HepG2 (cell line): ENCODE data around the gene PPP1R7. TPM values are rescaled to one million over a fixed set of nuclear protein-coding genes. Genes with fewer than 3 reads are reported as not detected.

Source experiments
- ATF2 ChIP-seq: sonication (generic); formaldehyde crosslinking; IDR thresholded peaks from 2 replicates; pipeline ENCODE4 v1.4.0; 2020; ENCODE audit warnings: missing genetic modification reagents
- BCL6 ChIP-seq: IDR thresholded peaks from 2 replicates; pipeline ENCODE4 v1.6.1; 2016; ENCODE audit warnings: missing genetic modification reagents, missing compliant biosample characterization
- CBFB ChIP-seq: sonication (generic); formaldehyde crosslinking; IDR thresholded peaks from 2 replicates; pipeline ENCODE4 v1.4.0; 2020; ENCODE audit warnings: missing genetic modification reagents
- IRX3 ChIP-seq: sonication (generic); formaldehyde crosslinking; IDR thresholded peaks from 2 replicates; pipeline ENCODE4 v1.8.1; 2023; ENCODE audit warnings: mild to moderate bottlenecking, low read depth, missing genetic modification reagents, borderline replicate concordance
- KLF6 ChIP-seq: IDR thresholded peaks from 2 replicates; pipeline ENCODE4 v1.8.0; 2016; ENCODE audit warnings: missing biosample characterization, missing genetic modification reagents
- NCOA2 ChIP-seq: sonication (generic); formaldehyde crosslinking; IDR thresholded peaks from 2 replicates; pipeline ENCODE4 v1.8.0; 2022; ENCODE audit warnings: inconsistent platforms
- NFIC ChIP-seq: IDR thresholded peaks from 2 replicates; pipeline ENCODE4 v1.6.1; 2012; ENCODE audit warnings: mild to moderate bottlenecking, low read length, inconsistent platforms
- NR1H2 ChIP-seq: sonication (generic); formaldehyde crosslinking; IDR thresholded peaks from 2 replicates; pipeline ENCODE4 v1.8.1; 2022; ENCODE audit warnings: low read depth, missing genetic modification reagents, borderline replicate concordance
- POLR2A ChIP-seq, 2 experiments: IDR thresholded peaks; 2 replicates each; pipeline ENCODE4 v1.6.1; 2011; ENCODE audit warnings: low read depth in 2 of 2, low read length in 2 of 2, mild to moderate bottlenecking in 1 of 2, moderate library complexity in 1 of 2; ENCODE audit not compliant: insufficient read depth in 1 of 2
- RAD51 ChIP-seq: fragments of 450-650 bp; IDR thresholded peaks from 2 replicates; pipeline ENCODE4 v1.6.1; 2016; ENCODE audit warnings: borderline replicate concordance
- REL ChIP-seq: sonication (generic); formaldehyde crosslinking; conservative IDR thresholded peaks from 2 replicates; pipeline ENCODE4 v1.8.0; 2022; ENCODE audit warnings: mild to moderate bottlenecking, missing genetic modification reagents, moderate library complexity
- RORA ChIP-seq: sonication (generic); formaldehyde crosslinking; IDR thresholded peaks from 2 replicates; pipeline ENCODE4 v1.5.0; 2020; ENCODE audit warnings: mild to moderate bottlenecking, missing genetic modification reagents, moderate library complexity
- SNAPC2 ChIP-seq: sonication (generic); formaldehyde crosslinking; IDR thresholded peaks from 2 replicates; pipeline ENCODE4 v1.8.1; 2022; ENCODE audit warnings: mild to moderate bottlenecking, missing genetic modification reagents
- SNRNP70 ChIP-seq: fragments of 200-400 bp; formaldehyde crosslinking; IDR thresholded peaks from 2 replicates; pipeline ENCODE4 v1.6.1; 2017; ENCODE audit warnings: mild to moderate bottlenecking, low read depth, low read length, moderate library complexity
- TIGD3 ChIP-seq: sonication (generic); formaldehyde crosslinking; IDR thresholded peaks from 2 replicates; pipeline ENCODE4 v1.5.1; 2020; ENCODE audit warnings: mild to moderate bottlenecking, missing genetic modification reagents, borderline replicate concordance
- U2AF2 ChIP-seq: fragments of 200-400 bp; formaldehyde crosslinking; IDR thresholded peaks from 2 replicates; pipeline ENCODE4 v1.6.1; 2017; ENCODE audit warnings: low read depth, mild to moderate bottlenecking, low read length
- ZBTB39 ChIP-seq: sonication (generic); formaldehyde crosslinking; IDR thresholded peaks from 2 replicates; pipeline ENCODE4 v1.5.0; 2020; ENCODE audit warnings: missing genetic modification reagents
- ZMYM3 ChIP-seq: sonication (generic); formaldehyde crosslinking; IDR thresholded peaks from 2 replicates; pipeline ENCODE4 v1.5.1; 2020; ENCODE audit warnings: mild to moderate bottlenecking, missing genetic modification reagents
- ZNF12 ChIP-seq: sonication (generic); formaldehyde crosslinking; IDR thresholded peaks from 2 replicates; pipeline ENCODE4 v1.5.0; 2020; ENCODE audit warnings: missing genetic modification reagents
- polyA plus RNA-seq, 8 experiments: library from polyadenylated mRNA; depleted of rRNA in 3 of 8; stranded (reverse) in 7 of 8; unstranded in 1 of 8; fragments of >200 nt; fragmentation: Illumina TruSeq in 4 of 8; extraction: Trizol in 4 of 8; gene quantifications; 2 replicates each; pipeline versions ENCODE4 v1.2.1 to v1.2.3, GENCODE V29; 2011 to 2016; ENCODE audit warnings: low read depth in 4 of 8, missing spikeins in 1 of 8, mixed read lengths in 1 of 8; ENCODE audit not compliant: insufficient read depth in 1 of 8
- total RNA-seq, 5 experiments: library from RNA; depleted of rRNA; stranded (reverse); fragments of >200 nt; fragmentation: Illumina TruSeq; extraction: Trizol; gene quantifications; 2 replicates each; pipeline ENCODE4 v1.2.3, GENCODE V29; 2016; ENCODE audit warnings: low read depth in 1 of 5
- TF ChIP-seq, protein P1 (sequence below): sonication (generic); formaldehyde crosslinking; IDR thresholded peaks from 2 replicates; pipeline ENCODE4 v1.5.1; 2020; ENCODE audit warnings: mild to moderate bottlenecking, missing genetic modification reagents, borderline replicate concordance

The PPP1R7 gene
- total and polyA plus RNA-seq, 2 of the 13 experiments (the other 11 are each of a cell fraction or from before 2014, with no cell fraction given), result 33.3 to 67.9 TPM

DNA sequence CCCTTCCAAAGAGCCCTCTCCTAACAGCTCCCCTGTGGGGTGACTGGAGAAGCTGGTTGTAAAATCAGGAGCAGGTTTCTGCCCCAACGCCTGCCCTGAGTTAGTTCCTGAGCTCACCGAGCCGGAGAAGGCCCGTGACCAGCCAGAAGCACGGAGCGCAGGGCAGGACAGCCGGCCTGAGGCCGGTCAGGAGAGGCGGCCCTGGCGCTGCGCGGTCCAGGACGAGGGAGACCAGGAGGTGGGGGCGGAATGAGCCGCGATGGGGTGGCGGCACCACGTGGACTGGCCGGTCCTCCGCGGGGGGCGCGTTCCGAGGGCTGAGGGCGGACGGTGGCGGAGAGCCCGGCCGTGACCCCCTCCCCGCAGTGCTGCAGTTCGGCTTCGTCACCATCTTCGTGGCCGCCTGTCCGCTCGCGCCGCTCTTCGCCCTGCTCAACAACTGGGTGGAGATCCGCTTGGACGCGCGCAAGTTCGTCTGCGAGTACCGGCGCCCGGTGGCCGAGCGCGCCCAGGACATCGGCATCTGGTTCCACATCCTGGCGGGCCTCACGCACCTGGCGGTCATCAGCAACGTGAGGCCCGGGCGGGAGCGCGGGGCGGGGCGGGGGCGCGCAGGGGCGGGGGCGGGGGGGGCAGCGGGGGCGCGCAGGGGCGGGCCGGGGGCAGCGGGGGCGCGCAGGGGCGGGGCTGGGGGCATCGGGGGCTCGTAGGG, 67.2 kb downstream of the PPP1R7 start (continued):
- TF ChIP-seq ZBTB39, result 0 out of 2 replicates have a peak, but pooled peaks have one; percentile 41
- no peak for TF ChIP-seq TIGD3 (CRISPR knock-in tag)
- peak; percentile 24; the same call in 1 of the 2 replicates for TF ChIP-seq NCOA2
- no peak for TF ChIP-seq RORA (CRISPR knock-in tag)
- peak; percentile 71; the same call in 1 of the 2 replicates for TF ChIP-seq ATF2 (CRISPR knock-in tag)
- TF ChIP-seq U2AF2, result no peak
- peak; percentile 32 for TF ChIP-seq KLF6 (CRISPR knock-in tag)
- TF ChIP-seq SNRNP70, result no peak
- TF ChIP-seq RAD51, result no peak
- no peak; the same call in 1 of the 2 replicates for TF ChIP-seq ZNF12 (CRISPR knock-in tag)
- peak; percentile 72; the same call in 1 of the 2 replicates for TF ChIP-seq NR1H2 (CRISPR knock-in tag)
- TF ChIP-seq REL, result peak; percentile 89
- TF ChIP-seq IRX3, result no peak
- TF ChIP-seq, protein P1, sequence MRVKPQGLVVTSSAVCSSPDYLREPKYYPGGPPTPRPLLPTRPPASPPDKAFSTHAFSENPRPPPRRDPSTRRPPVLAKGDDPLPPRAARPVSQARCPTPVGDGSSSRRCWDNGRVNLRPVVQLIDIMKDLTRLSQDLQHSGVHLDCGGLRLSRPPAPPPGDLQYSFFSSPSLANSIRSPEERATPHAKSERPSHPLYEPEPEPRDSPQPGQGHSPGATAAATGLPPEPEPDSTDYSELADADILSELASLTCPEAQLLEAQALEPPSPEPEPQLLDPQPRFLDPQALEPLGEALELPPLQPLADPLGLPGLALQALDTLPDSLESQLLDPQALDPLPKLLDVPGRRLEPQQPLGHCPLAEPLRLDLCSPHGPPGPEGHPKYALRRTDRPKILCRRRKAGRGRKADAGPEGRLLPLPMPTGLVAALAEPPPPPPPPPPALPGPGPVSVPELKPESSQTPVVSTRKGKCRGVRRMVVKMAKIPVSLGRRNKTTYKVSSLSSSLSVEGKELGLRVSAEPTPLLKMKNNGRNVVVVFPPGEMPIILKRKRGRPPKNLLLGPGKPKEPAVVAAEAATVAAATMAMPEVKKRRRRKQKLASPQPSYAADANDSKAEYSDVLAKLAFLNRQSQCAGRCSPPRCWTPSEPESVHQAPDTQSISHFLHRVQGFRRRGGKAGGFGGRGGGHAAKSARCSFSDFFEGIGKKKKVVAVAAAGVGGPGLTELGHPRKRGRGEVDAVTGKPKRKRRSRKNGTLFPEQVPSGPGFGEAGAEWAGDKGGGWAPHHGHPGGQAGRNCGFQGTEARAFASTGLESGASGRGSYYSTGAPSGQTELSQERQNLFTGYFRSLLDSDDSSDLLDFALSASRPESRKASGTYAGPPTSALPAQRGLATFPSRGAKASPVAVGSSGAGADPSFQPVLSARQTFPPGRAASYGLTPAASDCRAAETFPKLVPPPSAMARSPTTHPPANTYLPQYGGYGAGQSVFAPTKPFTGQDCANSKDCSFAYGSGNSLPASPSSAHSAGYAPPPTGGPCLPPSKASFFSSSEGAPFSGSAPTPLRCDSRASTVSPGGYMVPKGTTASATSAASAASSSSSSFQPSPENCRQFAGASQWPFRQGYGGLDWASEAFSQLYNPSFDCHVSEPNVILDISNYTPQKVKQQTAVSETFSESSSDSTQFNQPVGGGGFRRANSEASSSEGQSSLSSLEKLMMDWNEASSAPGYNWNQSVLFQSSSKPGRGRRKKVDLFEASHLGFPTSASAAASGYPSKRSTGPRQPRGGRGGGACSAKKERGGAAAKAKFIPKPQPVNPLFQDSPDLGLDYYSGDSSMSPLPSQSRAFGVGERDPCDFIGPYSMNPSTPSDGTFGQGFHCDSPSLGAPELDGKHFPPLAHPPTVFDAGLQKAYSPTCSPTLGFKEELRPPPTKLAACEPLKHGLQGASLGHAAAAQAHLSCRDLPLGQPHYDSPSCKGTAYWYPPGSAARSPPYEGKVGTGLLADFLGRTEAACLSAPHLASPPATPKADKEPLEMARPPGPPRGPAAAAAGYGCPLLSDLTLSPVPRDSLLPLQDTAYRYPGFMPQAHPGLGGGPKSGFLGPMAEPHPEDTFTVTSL (CRISPR knock-in tag), result no peak
- TF ChIP-seq BCL6 (CRISPR knock-in tag), result peak; percentile 65; the same call in 1 of the 2 replicates
- peak; percentile 69; the same call in 1 of the 2 replicates for TF ChIP-seq CBFB
- no peak for TF ChIP-seq ZMYM3 (CRISPR knock-in tag)
- peak in 1 of 2 experiments; percentile 66; a peak in 2 of 4 replicates for TF ChIP-seq POLR2A (IDR thresholded peaks at IDR 0.05; ENCODE audit: insufficient read depth in 1 of 2, low read depth in 2 of 2, low read length in 2 of 2)
- TF ChIP-seq SNAPC2 (CRISPR knock-in tag), result peak; percentile 69; the same call in 1 of the 2 replicates
- no peak for TF ChIP-seq NFIC
